NCI-H1105 (cell line): ENCODE measurements around the gene GZMH.
"Not testable (repeated sequence)": the region's sequence is repeated elsewhere in the genome, so short reads cannot be mapped to it uniquely, and the experiment has no call there.

Source experiments
- DNase-seq: peaks from one replicate; lab custom pipeline; 2025; lab: John Stamatoyannopoulos, UW

The GZMH gene

GRCh38 chr14:24595073-24595808 lies 14.2 kb downstream of the GZMH start:
- DNase-seq: no peak

GRCh38 chr14:24591004-24591403 lies 18.5 kb downstream of the GZMH start:
- not testable (repeated sequence) for DNase-seq

DNA sequence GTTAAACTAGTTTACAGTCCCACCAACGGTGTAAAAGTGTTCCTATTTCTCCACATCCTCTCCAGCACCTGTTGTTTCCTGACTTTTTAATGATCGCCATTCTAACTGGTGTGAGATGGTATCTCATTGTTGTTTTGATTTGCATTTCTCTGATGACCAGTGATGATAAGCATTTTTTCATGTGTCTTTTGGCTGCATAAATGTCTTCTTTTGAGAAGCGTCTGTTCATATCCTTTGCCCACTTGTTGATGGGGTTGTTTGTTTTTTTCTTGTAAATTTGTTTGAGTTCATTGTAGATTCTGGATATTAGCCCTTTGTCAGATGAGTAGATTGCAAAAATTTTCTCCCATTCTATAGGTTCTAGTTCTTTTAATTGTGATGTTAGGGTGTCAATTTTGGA lies 25.1 kb downstream of the GZMH start:
- not testable (repeated sequence) for DNase-seq

DNA sequence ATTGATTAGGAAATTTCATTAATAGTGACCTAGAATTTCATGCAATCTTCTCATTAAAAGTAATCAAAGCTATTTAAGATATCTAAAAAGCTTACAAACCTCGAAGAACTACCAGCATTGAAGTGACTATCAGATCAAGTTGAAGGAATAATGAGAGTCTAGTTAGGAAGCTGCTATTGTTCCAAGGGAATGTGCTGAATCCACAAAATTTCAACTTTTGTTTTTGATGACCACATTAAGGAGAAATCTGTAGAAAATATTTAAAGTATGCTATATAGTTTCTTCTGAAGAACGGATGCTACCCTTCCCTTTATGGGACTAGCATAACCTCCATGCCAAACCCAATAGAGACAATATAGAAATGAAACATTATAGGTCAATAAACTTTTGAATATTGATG lies 30.9 kb downstream of the GZMH start:
- no peak for DNase-seq

DNA sequence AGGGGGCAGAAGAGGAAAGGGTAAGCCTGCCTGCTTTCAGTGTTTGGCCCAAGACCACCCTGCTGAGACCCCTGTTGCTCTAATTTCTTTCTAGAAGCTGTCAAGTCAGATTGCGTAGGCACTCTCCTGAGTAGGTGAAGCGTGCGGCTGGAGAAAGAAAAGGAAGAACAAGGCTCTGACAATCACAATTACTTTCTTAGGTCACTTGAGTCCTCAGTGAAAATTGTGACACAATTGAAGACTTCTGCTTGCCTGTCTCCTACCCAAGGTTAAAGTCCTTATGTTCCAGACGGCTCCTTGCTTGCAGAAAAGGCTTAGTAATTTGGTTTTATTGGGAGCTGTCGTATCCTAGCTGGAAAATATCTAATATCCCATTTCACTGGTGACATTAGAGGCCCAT lies 32.7 kb downstream of the GZMH start:
- DNase-seq: no peak

GRCh38 chr14:24576182-24576581 lies 33.3 kb downstream of the GZMH start, which contains the start of gene CTSG:
TSS of gene CTSG (minus strand) at chr14:24576250. CDS start at chr14:24576223, 27 bp downstream.
- DNase-seq: no peak

DNA sequence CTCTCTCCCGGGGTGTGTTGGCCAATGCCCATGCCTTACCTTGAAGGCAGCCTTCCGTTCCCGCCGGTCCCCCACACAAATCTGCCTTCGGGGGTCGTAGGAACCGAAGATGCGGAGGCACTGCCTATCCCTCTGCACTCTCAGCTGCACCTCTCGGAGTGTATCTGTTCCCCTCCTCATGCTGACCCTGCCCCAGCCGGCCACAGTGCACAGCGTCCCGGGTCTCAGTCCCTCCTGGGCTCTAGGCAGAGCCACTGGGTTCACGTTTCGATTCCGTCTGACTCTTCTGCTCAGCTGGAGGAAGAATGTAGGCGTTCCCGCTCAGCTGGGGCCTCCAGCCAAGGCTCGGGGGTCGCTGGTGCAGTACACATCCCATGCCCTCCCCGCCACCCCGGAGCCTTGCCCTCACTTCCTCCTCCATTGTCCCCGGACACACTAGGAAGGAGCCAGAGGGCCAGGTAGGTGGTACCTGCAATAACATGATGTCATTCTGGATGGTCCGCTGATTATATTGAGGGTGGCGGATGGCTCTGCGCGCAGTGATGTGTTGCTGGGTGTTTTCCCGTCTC lies 35.2 kb downstream of the GZMH start:
- no peak for DNase-seq

DNA sequence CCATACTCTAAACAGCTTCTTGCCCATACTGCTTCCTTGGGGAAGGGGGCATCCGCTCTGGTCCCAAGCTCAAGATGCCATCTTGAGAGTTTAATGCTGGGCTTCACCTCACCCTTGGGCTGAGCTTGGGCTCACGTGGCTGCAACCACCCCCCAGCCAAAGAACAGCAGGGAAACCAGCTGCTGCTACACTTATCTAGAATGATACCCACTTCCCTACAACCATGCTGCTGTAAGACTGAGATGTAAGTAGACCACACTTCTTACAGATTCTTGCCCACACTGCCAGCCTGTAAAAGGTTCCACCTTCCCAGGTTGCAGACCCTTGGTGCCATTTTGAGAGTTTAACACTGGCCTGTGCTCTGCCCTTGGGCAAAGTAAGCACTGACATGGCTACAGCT lies 43.2 kb downstream of the GZMH start:
- DNase-seq: no peak

- no peak for DNase-seq
Measured at GRCh38 chr14:24565766-24566165, 43.7 kb downstream of the GZMH start.

DNA sequence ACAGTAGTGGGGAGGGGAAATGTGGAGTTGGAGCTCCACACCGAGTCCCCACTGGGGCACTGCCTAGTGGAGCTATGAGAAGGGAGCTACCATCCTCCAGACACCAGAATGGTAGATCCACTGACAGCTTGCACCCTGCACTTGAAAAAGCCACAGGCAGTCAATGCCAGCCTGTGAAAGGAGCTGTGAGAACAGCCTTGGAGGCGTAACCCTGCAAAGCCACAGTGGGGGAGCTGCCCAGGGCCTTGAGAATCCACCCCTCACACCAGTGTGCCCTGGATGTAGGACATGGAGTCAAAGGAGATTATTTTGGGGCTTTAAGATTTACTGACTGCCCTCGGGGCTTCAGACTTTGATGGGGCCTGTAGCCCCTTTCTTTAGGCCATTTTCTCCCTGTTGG lies 46.0 kb downstream of the GZMH start:
- DNase-seq: no peak

DNA sequence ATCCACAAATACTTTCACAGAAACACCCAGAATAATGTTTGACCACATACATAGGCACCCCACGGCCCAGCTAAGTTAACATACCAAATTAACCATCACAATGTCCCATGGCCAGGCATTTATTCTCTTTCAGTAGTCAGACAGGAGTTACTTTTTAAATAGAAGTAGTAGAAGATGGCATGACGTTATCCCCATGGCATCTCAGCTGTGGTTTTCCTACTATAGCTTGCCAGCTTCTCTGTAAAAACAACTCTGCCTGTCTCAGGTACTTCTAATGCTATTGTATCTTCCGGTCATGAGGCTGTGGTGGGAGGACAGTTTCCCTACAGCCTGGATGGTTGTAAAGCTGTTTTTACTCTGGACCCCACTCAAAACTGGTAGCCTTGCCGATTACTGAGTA lies 52.7 kb downstream of the GZMH start:
- DNase-seq: no peak
